Stimulated activated naive CD8-positive, alpha-beta T cell treated with anti-CD3 and anti-CD28 coated beads, Interleukin-15, Interleukin-2, amounts not matched to agents 100 U/mL and 50 U/mL, for 24 hours (primary cell): ENCODE data around the gene RECK.

Experiments
- ATAC-seq: fragments of 150-1000 bp; cut with Tn5 transposase; one replicate; pipeline ENCODE4 v1.10.0; 2021
- DNase-seq: peaks from one replicate; pipeline ENCODE4 v3.0.0; 2021

Gene RECK

GRCh38 chr9:36140086-36141084 lies 103.7 kb downstream of the RECK start:
- ATAC-seq (peak; percentile 13), DNase-seq (no peak)

DNA sequence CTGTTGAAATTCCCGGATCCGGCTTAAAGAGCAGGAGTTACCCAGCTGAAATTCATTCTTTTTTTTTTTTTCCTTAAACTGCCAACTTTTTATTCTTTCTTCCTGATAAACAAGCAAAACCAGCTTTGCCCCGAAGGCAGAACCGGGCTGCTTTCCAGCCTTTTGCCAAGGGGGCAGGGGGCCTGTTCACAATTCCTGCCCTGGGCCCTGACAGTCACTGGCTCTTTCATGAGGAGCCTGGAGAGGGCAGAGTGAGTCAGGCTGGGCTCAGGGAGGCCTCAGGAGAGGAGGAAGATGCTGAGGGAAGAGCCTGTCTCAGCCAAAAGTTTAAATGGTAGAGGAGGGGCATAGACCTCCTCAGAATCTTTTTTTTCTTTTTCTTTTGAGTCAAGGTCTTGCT lies 104.6 kb downstream of the RECK start:
- ATAC-seq: no peak
- no peak for DNase-seq

DNA sequence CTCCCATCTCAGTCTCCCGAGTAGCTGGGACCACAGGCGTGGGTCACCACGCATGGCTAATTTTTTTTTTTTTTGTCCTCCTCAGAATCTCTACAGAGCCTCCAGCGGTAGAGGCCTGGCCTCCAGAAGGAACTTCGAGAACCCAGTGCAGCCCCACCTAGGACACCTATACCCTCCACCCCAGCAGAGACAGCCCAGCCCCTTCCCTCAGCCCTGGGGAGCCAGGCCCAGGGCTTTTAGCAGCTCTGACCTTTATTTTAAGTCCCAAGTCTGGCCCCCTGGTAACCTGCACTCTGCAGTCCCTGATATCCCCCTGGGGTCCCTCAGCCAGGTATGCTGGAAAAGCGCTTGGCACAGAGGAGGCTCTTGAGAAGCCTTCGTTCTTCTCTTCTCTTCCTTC lies 105.0 kb downstream of the RECK start:
- DNase-seq (no peak), ATAC-seq (no peak)

DNA sequence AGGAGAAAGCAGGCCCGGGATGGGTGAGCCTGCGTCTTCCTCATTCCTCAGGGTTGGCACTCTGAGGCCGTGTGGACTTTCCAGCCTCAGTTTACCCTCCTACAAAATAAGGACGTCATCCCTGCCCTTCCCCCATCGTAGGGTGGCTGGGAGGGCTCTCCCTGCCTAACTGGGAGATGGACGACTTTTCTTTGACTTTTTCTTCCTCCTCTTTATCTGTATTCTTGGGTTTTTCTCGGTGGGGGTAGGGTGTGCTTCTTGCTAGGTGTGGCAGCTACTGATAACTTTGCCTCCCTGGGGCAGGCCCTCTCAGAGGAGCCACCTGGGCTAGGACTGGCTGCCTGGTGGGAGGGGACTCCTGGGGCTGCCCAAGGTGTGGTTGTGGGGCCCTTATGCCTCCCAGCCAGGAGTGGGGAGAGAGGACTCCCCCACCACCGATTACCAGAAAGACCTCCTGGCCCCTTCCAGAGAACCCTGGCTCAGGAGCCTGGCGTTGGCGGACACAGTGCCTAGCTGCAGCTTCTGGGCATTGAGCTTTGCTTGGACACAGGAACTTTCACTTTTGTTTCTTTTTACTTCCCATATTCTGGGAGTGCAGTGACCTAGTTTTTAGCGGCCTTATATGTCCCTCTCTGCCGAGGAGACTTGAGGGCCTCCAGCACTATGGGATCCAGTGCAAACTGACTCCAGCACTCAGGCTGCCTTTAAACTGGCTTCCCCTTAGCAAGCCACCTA lies 106.0 kb downstream of the RECK start:
- DNase-seq (no peak), ATAC-seq (no peak)

DNA sequence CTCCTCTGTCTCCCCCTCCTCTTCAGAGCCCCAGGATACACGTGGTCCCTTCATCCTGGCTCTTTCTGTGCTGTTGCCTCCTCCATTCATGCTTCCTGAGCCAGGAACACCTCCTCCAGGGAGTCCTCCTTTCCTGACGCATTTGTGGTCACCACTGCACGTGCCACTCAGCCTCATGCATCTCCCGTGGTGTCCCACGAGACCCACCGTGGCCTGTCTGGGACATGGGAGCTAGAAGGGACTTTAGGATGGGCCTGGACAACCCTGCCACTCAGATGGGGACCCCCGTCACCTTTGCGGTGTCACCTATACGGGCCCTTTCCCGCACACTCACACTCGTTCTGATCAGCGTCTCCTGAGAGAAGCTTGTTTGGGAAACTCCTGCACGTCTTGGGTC lies 106.5 kb downstream of the RECK start:
- ATAC-seq (no peak), DNase-seq (no peak)

- no peak for DNase-seq
- ATAC-seq: peak; percentile 11
These were observed 107.9 kb downstream of the RECK start for GRCh38 chr9:36144309-36145232.

DNA sequence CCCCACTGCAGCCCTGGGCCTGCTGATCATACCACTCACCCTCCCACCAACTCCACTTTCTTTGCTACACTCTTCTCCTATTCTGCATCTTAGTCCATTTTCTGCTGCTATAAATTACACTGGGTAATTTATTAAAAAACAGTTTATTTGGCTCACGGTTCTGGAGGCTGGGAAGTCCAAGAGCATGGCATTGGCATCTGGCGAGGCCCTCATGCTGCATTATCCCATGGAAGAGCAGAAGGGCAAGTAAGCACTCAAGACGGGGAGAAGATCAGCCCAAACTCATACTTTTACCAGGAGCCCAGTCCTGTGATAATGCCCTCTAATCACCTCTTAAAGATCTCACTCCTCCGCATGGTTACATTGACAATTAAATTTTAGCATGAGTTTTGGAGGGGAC lies 109.3 kb downstream of the RECK start:
- ATAC-seq (no peak), DNase-seq (no peak)

- ATAC-seq: no peak
- DNase-seq: no peak
These were observed 109.9 kb downstream of the RECK start for GRCh38 chr9:36146651-36147050.

GRCh38 chr9:36147441-36148175 lies 110.9 kb downstream of the RECK start:
- ATAC-seq (no peak), DNase-seq (no peak)

DNA sequence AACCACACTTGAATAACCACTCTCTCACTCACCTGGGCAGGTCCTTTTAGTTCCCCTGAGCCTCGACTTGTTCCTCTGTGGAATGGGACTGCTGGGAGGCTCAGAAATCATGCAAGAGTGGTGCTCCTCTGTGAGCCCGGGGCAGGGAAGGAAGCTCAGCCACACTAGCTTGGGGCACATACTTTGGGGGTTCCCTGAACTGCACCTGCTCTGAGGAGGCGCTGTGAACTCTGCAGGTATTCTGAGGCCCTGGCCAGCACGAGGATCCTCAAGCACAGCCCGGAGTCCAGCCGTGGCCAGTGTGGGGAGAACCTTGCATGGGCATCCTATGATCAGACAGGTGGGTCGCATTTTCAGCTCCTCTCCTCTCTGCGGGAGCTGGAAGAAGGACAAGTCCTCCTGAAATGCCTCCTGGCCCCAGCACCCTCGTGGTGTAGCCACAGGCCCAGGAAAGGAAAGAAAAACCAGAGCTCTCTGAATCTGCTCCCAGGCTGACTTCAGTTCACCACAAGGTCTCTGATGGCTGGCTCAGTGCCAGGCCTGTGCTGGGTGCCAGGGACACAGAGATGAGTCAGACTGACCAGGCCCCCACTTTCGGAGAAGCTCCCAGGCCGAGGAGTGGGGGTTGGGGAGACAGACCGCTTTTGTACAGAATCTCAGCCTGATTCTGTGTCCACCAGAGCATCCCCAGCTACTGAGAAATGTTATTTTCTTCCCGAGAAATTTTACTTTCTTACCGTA lies 111.8 kb downstream of the RECK start:
- ATAC-seq: peak; percentile 57

GRCh38 chr9:36149197-36149596 lies 112.5 kb downstream of the RECK start:
- ATAC-seq (no peak), DNase-seq (no peak)

More for the DNA sequence above, 111.8 kb downstream of the RECK start:
- DNase-seq: peak; percentile 88

- DNase-seq (no peak), ATAC-seq (no peak)
These were observed 114.0 kb downstream of the RECK start for GRCh38 chr9:36150574-36151315.

DNA sequence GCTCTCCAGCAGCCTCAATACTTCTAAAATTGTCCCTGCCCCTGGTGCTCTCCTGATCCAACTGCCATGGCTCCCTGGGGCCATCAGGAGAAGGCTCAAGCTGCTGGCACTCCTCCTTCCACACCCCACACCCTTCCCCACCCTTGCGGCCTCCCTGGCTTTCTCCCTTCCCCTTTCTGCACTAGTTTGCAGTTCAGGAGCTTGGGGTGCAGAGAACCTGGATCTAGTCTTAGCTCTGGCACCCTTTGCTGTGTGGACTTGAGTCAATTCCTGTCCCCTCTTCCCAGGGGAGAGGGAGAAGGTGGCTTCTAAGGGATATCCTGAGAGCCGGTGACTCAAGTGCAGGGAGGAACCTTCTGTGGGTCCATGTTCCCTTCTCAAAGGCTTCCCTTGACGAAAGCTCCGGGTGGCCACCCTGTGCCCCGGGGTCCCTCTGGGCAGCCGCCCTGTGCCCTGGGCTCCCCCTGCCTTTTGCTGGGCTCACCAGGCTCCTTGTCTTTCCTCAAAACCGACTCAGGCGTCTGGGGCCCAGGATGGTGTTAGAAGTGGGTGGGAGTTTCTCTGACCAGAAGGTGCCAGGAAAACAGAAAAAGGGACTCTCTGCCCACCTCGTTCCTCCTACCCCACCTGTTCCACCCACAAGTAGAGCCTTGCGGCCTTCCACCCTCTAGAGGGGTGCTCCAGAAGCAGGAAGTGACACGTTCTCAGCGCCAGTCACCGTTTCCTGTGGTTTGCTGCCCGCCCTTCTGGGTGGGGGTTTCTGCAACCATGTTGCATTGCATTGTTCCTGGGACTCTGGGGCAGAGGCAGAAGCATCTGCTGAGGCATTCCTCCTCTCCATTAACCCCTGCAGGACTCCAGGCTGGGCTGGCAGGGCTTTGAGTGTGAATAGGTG lies 114.8 kb downstream of the RECK start:
- DNase-seq (peak; percentile 87), ATAC-seq (peak; percentile 87)

DNA sequence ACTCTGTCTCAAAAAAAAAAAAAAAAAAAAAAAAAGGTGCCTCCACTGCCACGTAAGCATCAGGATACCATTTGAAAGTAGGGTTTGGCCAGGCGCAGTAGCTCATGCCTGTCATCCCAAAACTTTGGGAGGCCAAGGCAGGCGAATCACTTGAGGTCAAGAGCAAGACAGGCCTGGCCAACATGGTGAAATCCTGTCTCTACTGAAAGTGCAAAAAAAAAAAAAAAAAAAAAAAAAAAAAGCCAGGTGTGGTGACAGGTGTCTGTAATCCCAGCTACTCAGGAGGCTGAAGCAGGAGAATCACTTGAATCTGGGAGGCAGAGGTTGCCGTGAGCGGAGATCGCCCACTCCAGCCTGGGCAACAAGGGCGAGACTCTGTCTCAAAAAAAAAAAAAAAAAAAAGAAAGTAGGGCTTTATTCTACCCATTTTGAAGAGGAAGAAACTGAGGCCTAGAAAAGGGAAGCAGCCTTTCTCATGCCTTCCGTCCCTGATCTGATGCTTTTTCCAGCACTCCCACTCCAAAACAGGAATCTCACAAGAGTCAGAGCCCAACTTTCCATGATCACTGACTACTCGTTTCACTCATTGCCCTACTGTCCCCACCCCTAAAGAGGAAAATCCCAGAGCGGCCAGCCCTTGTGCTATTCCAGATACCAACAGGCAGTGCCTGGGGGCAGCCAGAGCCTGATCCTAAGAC lies 116.2 kb downstream of the RECK start:
- DNase-seq (no peak), ATAC-seq (no peak)

- no peak for DNase-seq
- no peak for ATAC-seq
These were observed 117.0 kb downstream of the RECK start for GRCh38 chr9:36153746-36154145.

DNA sequence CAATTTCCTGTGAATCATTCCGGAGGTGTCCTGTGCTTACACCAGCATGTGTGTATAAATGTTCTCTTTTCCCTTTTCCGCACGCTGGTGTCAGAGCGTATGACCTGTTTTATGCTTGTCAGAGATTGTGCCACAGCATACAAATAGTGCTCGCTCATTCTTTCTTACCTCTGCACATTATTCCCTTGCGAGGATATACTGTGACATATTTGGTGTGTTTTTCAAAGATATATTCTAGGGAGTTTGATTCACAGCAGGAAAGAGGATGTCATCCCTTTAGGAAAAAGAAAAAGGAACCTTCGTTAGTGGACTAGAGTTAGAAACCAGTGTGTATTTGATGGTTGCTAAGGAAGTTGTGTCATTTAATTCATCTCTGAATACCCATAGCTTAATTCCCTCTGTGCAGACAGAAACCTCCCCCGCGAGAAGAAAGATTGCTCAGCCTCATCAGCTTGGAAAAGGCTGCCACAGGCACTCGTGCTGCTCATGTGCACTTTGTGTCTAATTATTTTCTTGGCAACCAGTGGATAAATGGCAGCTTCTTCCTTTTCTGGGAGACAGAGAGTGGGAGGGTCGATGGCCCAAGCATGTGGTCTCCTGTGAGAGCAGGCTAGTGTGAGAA lies 117.7 kb downstream of the RECK start:
- DNase-seq (no peak), ATAC-seq (no peak)

DNA sequence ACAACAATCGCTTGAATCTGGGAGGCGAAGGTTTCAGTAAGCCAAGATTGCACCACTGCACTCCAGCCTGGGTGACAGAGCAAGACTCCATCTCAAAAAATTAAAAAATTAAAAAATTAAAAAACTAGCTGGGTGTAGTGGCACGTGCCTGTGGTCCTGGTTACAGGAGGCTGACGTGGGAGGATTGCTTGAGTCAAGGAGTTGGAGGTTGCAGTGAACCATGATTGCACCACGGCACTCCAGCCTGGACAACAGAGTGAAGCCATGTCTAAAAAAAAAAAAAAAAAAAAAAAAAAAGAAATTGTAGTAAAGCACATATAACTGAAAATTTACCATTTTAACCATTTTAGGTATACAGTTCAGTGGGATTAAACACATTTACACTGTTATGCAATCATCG lies 119.4 kb downstream of the RECK start:
- DNase-seq: no peak
- no peak for ATAC-seq

DNA sequence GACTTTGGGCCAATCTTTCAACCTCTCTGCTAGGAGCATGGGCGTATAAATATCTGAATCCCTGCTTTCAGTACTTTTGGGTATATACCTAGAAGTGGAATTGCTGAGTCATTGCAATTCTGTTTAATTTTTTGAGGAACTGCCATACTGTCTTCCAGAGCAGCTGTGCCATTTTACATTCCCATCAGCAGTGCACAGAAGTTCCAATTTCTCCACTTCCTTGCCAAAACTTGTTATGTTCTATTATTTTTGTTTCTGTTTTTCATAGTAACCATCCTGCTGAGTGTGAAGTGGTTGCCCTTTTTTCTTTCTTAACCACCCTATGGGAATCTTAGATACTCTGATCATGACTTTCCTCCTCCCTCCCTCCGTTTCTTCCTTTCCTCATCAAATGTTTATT lies 121.4 kb downstream of the RECK start:
- DNase-seq: no peak

More for the DNA sequence above, 121.4 kb downstream of the RECK start:
- ATAC-seq: no peak
